GM18873 (cell line): ENCODE measurements around the gene PLD1.
"Not testable (repeated sequence)": the region's sequence is repeated elsewhere in the genome, so short reads cannot be mapped to it uniquely, and the experiment has no call there.

Source experiments
- ATAC-seq: cut with Tn5 transposase; IDR thresholded peaks from one replicate; pipeline ENCODE4 v1.9.1; 2021; ENCODE audit warnings: mild to moderate bottlenecking, moderate library complexity, moderate number of reproducible peaks; ENCODE audit not compliant: unreplicated experiment, low FRiP score

Gene PLD1

GRCh38 chr3:171644681-171645080, 165.6 kb downstream of the PLD1 start:
- no peak for ATAC-seq

- ATAC-seq = no peak
Observed at GRCh38 chr3:171643681-171644080, 166.6 kb downstream of the PLD1 start.

- ATAC-seq = no peak
Observed at GRCh38 chr3:171643033-171643432, 167.2 kb downstream of the PLD1 start.

- no peak for ATAC-seq
Observed at GRCh38 chr3:171640520-171641412, 169.5 kb downstream of the PLD1 start.

- no peak for ATAC-seq
Observed at GRCh38 chr3:171636666-171637065, 173.6 kb downstream of the PLD1 start.

- no peak for ATAC-seq
Observed at GRCh38 chr3:171632766-171633165, 177.5 kb downstream of the PLD1 start.

GRCh38 chr3:171626799-171627198, 183.5 kb downstream of the PLD1 start:
- ATAC-seq = not testable (repeated sequence)

GRCh38 chr3:171622126-171622525, 188.2 kb downstream of the PLD1 start:
- no peak for ATAC-seq

GRCh38 chr3:171620825-171621434, 189.4 kb downstream of the PLD1 start:
- ATAC-seq = no peak

GRCh38 chr3:171616798-171617197, 193.5 kb downstream of the PLD1 start:
- no peak for ATAC-seq

- no peak for ATAC-seq
Observed at GRCh38 chr3:171615686-171616085, 194.6 kb downstream of the PLD1 start.

GRCh38 chr3:171615281-171615680, 195.0 kb downstream of the PLD1 start:
- ATAC-seq = no peak

- ATAC-seq = no peak
Observed at GRCh38 chr3:171614318-171614921, 195.9 kb downstream of the PLD1 start.

GRCh38 chr3:171607452-171607851, 202.8 kb downstream of the PLD1 start:
- ATAC-seq = no peak

GRCh38 chr3:171606151-171606751, 204.0 kb downstream of the PLD1 start:
- ATAC-seq = no peak

GRCh38 chr3:171604370-171604769, 205.9 kb downstream of the PLD1 start:
- no peak for ATAC-seq

- ATAC-seq = no peak
Observed at GRCh38 chr3:171602072-171602471, 208.2 kb downstream of the PLD1 start.

- ATAC-seq = no peak
Observed at GRCh38 chr3:171600030-171600429, 210.3 kb downstream of the PLD1 start.

GRCh38 chr3:171598990-171599389, 211.3 kb downstream of the PLD1 start:
- ATAC-seq = no peak

- no peak for ATAC-seq
Observed at GRCh38 chr3:171592786-171593185, 217.5 kb downstream of the PLD1 start.

- no peak for ATAC-seq
Observed at GRCh38 chr3:171591070-171591469, 219.2 kb downstream of the PLD1 start.
